Measurements from ENCODE around the gene GPRC6A. TPM values are rescaled to one million over a fixed set of nuclear protein-coding genes. Genes with fewer than 3 reads are reported as not detected.
A peak's percentile ranks its signal among the peaks of the same experiment; 100 is the strongest.

The GPRC6A gene
- total and polyA plus RNA-seq, 3 donors from 2014 or later: 0.16 TPM; not detected in 2

DNA sequence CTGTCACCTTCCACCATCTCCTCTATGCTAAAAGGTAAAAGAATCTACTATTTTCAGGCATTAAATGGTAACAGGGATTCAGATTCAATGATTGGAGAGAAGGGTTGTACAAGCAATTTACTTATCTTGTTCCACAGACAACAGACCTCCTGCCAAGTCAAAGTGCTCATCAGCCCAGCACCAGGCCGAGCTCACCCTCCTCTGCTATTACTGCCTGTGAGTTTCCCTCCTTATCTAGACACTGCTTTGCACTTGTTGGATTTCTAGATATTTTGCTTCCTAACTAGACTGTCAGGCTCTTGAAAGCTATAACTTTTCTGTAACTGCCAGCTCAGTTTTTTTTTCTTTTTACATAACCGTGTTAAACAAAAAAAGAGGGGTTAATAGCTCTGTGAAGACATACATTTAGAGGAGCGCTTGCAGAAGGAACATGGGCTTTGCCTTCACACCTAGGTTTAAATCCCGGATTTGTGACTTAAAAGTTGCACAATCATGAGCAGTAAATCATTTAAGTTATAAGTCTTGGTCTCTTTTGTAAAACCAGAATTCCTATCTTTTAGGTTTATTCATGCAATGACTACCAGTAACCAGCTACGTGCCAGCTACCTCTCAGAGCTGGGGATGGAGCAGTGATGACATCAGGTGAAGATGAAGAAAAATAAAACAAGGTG lies 62.2 kb downstream of the GPRC6A start:
- 53 to 59% methylated on average over 5 of the region's 5 CpGs for WGBS, 2 donors
- intact Hi-C loops (cut with DNase I; ENCODE audit: low total_unique reads): no loop called here
- no peak overlapping the region for H3K4me3 ChIP-seq
- TF ChIP-seq, protein P1, sequence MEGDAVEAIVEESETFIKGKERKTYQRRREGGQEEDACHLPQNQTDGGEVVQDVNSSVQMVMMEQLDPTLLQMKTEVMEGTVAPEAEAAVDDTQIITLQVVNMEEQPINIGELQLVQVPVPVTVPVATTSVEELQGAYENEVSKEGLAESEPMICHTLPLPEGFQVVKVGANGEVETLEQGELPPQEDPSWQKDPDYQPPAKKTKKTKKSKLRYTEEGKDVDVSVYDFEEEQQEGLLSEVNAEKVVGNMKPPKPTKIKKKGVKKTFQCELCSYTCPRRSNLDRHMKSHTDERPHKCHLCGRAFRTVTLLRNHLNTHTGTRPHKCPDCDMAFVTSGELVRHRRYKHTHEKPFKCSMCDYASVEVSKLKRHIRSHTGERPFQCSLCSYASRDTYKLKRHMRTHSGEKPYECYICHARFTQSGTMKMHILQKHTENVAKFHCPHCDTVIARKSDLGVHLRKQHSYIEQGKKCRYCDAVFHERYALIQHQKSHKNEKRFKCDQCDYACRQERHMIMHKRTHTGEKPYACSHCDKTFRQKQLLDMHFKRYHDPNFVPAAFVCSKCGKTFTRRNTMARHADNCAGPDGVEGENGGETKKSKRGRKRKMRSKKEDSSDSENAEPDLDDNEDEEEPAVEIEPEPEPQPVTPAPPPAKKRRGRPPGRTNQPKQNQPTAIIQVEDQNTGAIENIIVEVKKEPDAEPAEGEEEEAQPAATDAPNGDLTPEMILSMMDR (IDR thresholded peaks at IDR 0.05): no peak
- no peak for TF ChIP-seq POLR2A (IDR thresholded peaks at IDR 0.05)
- no peak for DNase-seq
- no peaks in the 10 kb centered on the region for H3K27me3 ChIP-seq
- H3K36me3 ChIP-seq (ENCODE audit: low read depth, missing control alignments): no peaks in the 10 kb centered on the region
- peaks cover 3% of the 10 kb centered on the region for H3K4me1 ChIP-seq
- no peak overlapping the region for H3K27ac ChIP-seq
- H3K9me3 ChIP-seq: no peaks in the 10 kb centered on the region

DNA sequence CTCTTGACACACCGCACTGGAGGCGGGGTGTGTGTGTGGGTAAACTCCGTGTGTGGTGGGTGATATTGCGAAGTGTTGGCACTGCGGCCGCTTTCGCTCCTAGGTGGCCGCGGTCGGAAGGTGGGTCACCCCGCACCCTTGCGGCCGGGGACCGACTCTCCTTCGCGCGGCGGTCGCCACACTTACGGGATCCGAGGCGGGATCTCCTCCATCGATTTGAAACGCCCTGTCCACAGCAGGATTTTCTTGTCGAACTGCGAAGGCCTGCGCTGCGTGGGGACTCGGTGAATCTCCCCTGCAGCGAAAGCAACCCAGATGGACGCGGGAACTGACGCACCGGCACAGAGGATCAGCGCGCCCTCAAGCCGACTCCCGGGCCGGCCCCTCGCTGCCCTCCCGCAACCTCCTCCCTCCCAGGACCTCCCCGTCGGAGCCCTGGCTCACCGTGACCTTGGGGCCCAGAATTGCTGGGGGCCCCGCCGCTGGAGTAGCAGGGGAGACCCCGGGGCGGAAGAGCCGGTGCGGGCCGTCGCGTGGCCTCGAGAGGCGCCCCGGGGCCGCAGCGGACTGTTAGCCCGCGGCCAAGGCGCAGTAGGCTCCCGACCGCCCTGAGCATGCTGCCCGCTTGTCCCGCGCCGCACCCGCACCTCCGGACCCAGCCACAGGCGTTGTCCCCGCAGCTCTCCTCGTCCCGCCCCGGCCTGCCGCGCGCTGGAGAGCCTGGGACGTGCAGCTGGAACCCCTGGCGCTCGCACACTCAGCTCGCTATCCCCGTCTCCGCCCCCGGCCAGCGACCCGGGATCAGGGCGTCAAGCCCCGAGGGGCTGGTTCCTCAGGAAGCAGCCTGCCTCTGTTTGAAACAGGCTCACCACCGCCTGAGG lies 63.7 kb downstream of the GPRC6A start, which contains the start of gene FAM162B:
Gene FAM162B, minus strand, starts transcription at position 759 of the 881 bp plus-strand sequence. Its CDS starts 143 bp downstream, at position 616.
- DNase-seq: peak; percentile 50
- intact Hi-C loops (cut with DNase I; ENCODE audit: low total_unique reads): no loop called here
- H3K4me1 ChIP-seq: peaks cover 3% of the 10 kb centered on the region
- no peaks in the 10 kb centered on the region for H3K9me3 ChIP-seq
- WGBS, 2 donors: 2 to 5% methylated on average over 11 to 52 of the region's 89 CpGs
- no peaks in the 10 kb centered on the region for H3K27me3 ChIP-seq
- H3K36me3 ChIP-seq (ENCODE audit: low read depth, missing control alignments): no peaks in the 10 kb centered on the region
- no peak for TF ChIP-seq POLR2A (IDR thresholded peaks at IDR 0.05)
- TF ChIP-seq, protein P1 (IDR thresholded peaks at IDR 0.05): no peak
- peak within 1 kb of the TSS; percentile 31 to 34 for H3K27ac ChIP-seq
- peak within 1 kb of the TSS; percentile 61 to 63 for H3K4me3 ChIP-seq

DNA sequence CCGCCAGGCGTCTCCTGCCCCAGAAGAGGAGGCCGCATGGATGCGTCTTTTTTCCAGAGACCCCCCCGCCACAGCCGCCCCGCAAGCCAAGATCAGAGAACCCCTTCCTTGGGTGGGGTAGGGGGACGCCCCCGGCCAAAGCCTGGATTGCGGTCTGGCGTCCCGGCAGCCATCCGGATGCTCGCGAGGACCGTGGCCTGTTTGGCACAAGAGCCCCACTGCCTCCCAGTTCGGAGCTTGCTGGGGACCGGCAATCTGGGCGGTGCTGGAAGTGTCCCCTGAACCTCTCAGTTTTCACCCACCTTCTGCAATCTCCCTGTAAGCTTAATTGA lies 64.3 kb downstream of the GPRC6A start:
- TF ChIP-seq, protein P1 (IDR thresholded peaks at IDR 0.05): no peak
- H3K4me1 ChIP-seq: peaks cover 3% of the 10 kb centered on the region
- H3K9me3 ChIP-seq: no peaks in the 10 kb centered on the region
- no peaks in the 10 kb centered on the region for H3K27me3 ChIP-seq
- intact Hi-C loops (cut with DNase I; ENCODE audit: low total_unique reads): no loop called here
- no peak for DNase-seq
- WGBS, 2 donors: 39 to 41% methylated on average over 19 of the region's 19 CpGs
- H3K36me3 ChIP-seq (ENCODE audit: low read depth, missing control alignments): no peaks in the 10 kb centered on the region
- H3K4me3 ChIP-seq: peak overlapping the region; percentile 61 to 63
- H3K27ac ChIP-seq: peak overlapping the region in 1 of 2 donors; percentile 34

DNA sequence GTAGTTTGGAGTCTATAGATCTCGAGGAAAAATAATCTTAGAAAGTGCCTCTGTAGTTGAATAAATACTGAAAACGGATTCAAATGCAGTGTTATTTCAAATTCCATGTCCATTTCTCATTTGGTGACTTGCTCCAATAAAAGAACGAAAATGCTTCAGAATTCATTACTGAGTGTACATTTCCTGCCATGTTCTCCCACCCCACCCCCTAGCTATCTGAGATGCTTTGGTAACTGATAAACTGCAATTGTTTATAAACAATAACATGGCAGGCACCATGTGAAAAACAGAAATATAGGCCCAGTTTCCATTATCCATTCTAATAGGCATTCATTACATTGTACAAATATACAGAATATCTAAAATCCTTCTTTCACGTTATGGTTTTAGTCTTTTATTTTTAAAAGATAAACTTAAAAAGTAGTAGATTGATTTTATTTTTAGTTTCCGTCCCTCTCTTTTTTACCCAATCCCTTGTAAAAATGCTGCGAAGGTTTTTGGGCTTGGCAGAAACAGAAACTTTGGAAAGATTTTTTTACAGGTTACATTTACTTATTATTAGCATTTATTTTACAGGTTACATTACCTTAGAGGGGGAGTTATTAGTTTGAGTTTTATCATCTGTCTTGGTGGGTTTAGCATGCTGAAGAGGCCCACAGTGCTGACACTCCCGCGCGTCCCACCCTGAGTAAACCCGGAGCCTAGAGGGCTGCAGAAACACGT lies 64.8 kb downstream of the GPRC6A start:
- Histone ChIP-seq H3K27ac (no peak overlapping the region), H3K4me3 (peak overlapping the region; percentile 61 to 63), H3K4me1 (peaks cover 3% of the 10 kb centered on the region), H3K36me3 (ENCODE audit: low read depth, missing control alignments) (no peaks in the 10 kb centered on the region), H3K9me3 (no peaks in the 10 kb centered on the region), H3K27me3 (no peaks in the 10 kb centered on the region)
- intact Hi-C loops (cut with DNase I; ENCODE audit: low total_unique reads): no loop called here
- WGBS, 2 donors: 56 to 79% methylated on average over 11 of the region's 11 CpGs
- no peak for TF ChIP-seq POLR2A (IDR thresholded peaks at IDR 0.05)
- TF ChIP-seq, protein P1 (IDR thresholded peaks at IDR 0.05): no peak
- DNase-seq: no peak
